Measurements from ENCODE around the gene KCNJ10.
A peak's percentile ranks its signal among the peaks of the same experiment; 100 is the strongest.
"Not testable (repeated sequence)": the region's sequence is repeated elsewhere in the genome, so short reads cannot be mapped to it uniquely, and the experiment has no call there.

The KCNJ10 gene

DNA sequence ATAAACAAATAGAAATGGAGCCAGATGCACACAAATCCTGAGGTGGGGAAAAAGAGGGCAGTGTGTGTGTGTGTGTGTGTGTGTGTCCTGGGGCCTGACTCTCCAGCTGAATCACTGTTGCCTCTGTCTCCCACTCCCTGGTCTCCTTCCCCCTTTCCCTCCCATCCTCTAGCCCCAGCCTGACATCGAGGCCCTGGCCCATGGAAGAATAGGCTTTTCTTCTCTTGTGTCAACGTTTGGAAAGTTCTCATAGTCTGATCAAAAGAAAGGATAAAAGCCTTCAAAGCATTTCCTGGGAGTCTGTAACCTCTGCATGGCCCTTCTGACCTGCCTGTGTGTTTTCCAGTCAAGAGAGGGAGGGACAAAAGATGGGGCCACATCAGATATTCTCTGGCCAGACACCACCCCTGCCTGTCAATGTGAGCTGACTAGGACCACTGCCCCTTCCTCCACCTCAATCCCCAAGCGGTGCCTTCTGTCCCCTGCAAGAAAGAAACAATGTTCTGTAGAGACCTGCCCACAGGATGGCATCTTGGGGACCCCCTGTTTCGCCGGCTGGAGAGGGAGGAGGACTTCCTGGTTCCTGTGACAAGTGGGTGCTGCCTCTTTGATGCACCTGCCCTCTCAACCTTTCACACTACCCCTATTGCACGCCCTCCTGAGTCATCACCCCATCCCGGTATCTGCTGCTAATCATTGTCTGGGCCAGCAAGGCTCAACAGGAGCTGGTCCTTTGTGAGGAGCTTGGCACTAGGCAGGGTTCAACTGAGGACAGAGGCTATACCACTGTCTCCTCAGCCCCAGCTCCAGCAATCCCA lies 16.2 kb downstream of the KCNJ10 start:
- no peak for DNase-seq

- no peak for DNase-seq
Measured at GRCh38 chr1:160052936-160053335, 17.0 kb downstream of the KCNJ10 start.

GRCh38 chr1:160050619-160051018 lies 19.3 kb downstream of the KCNJ10 start:
- no peak for DNase-seq

DNA sequence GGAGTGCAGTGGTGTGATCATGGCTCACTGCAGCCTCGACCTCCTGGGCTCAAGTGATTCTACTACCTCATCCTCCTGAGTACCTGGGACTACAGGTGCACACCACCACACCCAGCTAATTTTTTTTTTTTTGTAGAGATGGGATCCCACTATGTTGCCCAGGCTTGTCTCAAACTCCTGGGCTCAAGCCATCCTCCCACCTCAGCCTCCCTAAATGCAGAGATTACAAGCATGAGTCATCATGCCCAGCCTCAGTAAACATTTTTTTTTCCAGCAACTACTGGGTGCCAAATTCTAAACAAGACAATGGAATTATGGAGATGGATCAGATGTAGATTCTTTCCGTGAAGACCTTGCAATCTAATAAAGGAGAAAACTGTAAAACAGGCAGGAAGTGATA lies 19.8 kb downstream of the KCNJ10 start:
- not testable (repeated sequence) for DNase-seq

GRCh38 chr1:160049101-160049500 lies 20.9 kb downstream of the KCNJ10 start:
- no peak for DNase-seq

- no peak for DNase-seq
Measured at GRCh38 chr1:160048335-160048734, 21.6 kb downstream of the KCNJ10 start.

DNA sequence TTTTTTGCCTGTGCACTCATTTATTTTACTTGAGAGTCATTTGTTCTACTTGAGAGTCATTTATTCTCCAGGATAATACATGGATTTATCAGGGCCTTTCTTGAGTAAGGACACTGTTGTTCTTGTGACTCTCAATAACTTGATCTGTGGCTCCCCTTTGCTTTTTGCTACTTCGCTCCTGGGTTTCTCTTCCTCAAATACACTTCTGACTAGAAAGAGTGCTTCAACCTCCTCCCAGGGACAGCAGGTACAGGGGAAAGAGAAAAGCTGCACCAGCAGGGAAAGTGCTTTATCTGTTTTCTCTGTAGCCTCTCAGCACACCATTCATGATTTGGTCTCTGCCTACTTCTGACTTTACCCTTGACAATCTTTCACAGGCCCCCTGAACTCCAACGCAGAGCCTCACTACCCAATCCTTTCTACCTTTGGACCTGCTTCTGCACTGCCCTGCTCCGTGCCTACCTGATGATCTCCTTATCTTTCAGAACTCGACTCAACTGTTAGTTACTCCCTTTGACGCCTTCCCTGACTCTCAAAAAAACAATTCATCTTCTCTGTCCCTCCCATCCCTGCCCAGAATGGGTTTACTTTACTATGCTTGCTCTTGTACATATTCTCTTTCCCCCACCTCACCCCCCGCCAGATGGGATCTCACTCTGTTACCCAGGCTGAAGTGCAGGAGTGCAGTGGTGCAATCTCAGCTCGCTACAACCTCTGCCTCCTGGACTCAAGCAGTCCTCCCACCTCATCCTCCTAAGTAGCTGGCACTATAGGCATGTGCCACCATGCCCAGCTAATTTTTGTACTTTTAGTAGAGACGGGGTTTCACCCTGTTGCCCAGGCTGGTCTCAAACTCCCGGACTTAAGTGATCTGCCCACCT lies 22.6 kb downstream of the KCNJ10 start:
- DNase-seq, result peak; percentile 26

GRCh38 chr1:160046494-160047110 lies 23.4 kb downstream of the KCNJ10 start:
- peak; percentile 18 for DNase-seq

- DNase-seq, result no peak
Measured at GRCh38 chr1:160045653-160046052, 24.3 kb downstream of the KCNJ10 start.

- DNase-seq, result no peak
Measured at GRCh38 chr1:160043543-160043942, 26.4 kb downstream of the KCNJ10 start.

DNA sequence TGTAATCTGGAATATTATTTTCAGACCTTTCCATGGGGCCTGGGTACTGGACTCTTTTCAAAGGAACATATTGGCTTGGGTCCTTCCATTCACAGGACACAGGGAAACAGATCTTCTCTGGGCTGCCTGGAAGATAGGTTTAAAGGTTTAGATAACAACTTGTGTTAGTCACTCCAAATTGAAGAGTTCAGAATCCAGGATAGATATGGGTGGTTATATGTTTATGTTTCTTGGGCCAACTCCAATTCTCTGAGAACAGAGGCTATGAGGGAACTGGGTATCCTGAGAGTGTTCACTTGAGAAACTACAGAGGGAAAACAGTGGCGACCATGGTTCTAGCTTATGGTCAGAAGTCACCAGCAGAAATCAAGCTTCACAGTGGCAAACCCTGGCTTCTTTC lies 29.5 kb downstream of the KCNJ10 start:
- no peak for DNase-seq

DNA sequence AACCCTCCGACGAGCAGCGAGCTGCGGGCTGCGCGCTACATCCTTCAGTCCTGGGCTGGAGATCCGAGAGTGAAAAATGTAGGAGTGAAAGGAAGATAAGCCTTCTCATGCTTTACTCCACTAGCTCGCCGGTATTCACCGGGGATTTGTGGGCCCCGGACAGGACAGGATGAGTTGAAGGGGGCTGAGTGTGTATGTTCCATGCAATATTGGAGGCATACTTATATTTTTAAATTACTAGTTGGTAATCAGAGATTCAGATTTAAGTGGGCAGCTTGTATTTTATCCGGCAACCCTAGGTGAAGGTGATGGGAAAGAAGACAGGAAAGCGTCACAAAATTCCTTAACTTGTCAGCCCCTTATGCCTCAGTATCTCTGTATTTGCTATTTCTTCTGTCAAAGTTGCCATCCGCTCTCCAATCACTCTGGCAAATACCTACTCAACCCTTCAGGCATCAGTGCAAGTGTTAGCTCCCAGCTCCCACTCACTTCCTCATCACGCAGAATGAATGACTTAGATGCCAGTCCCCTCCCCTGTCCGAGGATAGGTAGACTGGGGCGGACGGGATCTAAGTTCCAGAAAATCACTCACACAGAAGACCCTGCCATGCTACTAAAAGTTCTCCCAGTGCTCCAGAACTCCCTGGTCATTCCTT lies 37.7 kb downstream of the KCNJ10 start:
- DNase-seq, result no peak

- peak; percentile 91 for DNase-seq
Measured at GRCh38 chr1:160031365-160032164, 38.4 kb downstream of the KCNJ10 start, which contains the start of gene PIGM. Gene PIGM, minus strand, starts transcription at chr1:160031990. Its CDS starts 251 bp downstream, at chr1:160031739.

DNA sequence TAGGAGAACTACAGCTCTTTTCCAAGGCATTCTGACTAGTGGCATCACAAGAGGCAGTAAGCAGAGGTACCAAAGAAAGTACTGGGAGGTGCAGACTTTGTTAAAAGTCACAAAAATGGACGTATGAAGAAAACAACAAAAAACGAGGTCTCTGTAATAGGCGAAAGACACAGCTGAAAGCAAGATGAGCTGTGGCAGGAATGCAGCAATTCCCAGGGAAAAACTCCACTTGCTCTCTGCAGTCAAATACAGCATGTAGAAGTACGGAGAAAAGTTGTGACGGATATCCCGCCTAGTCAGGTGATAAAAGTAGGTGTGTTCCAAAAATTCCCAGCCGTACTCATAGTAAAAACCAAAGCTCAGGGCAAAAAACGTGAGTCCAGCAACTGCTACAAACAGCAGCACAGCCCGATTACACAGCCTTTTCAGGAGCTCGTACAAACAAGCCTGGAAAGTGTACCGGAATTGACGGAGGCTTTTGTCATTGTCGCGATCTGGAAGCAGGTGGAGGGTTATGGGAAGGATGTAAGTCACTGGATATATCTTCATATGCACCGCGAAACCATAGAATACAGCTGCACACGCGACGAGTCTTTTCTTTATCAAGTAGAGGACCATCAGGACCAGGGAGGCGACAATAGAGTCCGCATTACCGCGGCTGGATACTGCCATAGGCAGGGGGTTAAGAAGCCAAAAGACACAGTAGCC lies 39.1 kb downstream of the KCNJ10 start:
- no peak for DNase-seq

DNA sequence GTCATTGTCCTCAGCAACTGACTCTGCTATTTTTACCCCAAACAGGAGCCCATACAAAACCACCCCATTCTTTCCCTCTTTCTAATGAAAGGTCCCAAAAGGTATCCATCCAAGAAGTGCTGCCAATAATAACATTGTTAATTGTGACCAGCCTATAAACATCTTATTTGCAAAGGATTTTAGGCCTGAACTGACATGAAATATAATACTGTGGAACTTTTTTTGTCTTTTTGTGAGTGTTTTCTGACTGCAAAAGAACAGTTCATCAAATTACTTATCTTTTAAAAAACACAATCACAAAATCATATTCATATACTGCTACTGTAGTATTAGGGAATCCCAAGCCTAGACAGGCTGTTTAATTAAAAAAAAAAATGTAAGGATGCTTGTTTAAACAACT lies 41.5 kb downstream of the KCNJ10 start:
- no peak for DNase-seq

DNA sequence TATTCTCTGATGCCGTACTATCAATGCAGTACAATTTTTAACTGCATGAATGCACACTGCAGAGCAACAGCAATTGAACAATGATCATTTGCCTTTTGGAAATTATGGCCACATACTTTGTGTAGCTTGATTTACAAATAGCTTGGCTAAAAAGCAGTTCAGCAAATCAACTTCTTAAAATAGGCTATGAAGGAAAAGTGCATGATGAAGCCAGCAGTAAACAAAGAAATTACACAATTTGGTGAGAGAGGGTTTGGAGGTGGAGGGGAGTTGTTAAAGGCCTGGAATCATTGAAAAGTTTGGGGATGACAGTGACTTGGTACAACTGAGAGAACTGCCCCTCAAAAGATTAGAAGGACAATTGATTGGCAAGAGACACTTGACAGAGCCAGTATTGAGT lies 44.6 kb downstream of the KCNJ10 start:
- DNase-seq, result no peak

- no peak for DNase-seq
Measured at GRCh38 chr1:160024195-160024905, 45.6 kb downstream of the KCNJ10 start.

GRCh38 chr1:160022330-160023310 lies 47.3 kb downstream of the KCNJ10 start:
- DNase-seq, result no peak

DNA sequence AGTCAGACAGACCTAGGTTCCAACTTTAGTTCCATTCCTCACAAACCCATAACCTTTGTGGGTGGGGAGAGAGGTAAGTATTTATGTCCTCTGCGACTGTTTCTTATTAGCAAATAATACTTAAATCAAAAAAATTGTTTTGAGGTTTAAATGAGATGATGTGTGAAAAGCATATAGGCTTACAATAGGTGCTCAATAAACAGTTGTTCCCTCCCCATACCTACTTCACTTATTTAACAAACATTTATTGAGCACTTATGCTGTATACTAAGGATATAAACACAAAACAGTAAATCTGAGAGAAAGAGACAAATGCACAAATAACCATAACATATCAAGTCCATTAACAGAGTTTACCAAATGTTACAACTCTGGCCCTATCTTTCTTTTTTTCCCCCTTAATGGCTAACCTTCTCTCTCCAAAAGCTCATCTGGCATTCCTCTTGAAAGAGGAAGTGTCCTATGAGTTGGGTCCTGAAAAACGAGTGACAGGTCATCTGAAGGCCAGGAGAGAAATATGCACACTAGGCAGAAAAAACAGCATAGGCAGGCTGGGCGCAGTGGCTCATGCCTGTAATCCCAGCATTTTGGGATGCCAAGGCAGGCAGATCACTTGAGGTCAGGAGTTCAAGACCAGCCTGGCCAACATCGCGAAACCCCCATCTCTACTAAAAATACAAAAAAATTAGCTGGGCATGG lies 48.4 kb downstream of the KCNJ10 start:
- no peak for DNase-seq
